Activated naive CD4-positive, alpha-beta T cell treated with anti-CD3 and anti-CD28 coated beads, Interleukin-2, amount 50 U/mL, for 24 hours (primary cell): ENCODE results near the gene LRIF1.
A peak's percentile ranks its signal among the peaks of the same experiment; 100 is the strongest.
"Not testable (repeated sequence)": the region's sequence is repeated elsewhere in the genome, so short reads cannot be mapped to it uniquely, and the experiment has no call there.

Experiments
- H3K27ac Mint-ChIP-seq: one replicate; pipeline ENCODE4 v1.8.0; 2021; ENCODE audit warnings: mild to moderate bottlenecking, mixed read lengths
- H3K27me3 Mint-ChIP-seq: one replicate; pipeline ENCODE4 v1.8.0; 2021; ENCODE audit warnings: mixed read lengths
- H3K36me3 Mint-ChIP-seq: one replicate; pipeline ENCODE4 v1.8.0; 2021; ENCODE audit warnings: mixed read lengths
- H3K4me1 Mint-ChIP-seq: one replicate; pipeline ENCODE4 v1.8.0; 2021; ENCODE audit warnings: mixed read lengths
- H3K4me3 Mint-ChIP-seq: one replicate; pipeline ENCODE4 v1.8.0; 2021; ENCODE audit warnings: mild to moderate bottlenecking, mixed read lengths
- H3K9me3 Mint-ChIP-seq: one replicate; pipeline ENCODE4 v1.8.0; 2021; ENCODE audit warnings: mixed read lengths

Gene LRIF1

GRCh38 chr1:110963691-110964454 lies at the start of gene LRIF1:
Gene LRIF1, minus strand, starts transcription at chr1:110963922. Its CDS starts 234 bp downstream, at chr1:110963688.
- Mint-ChIP-seq H3K27ac (peak within 1 kb of the TSS; percentile 87), H3K9me3 (peaks cover 36% of the 10 kb centered on the region), H3K27me3 (peaks cover 8% of the 10 kb centered on the region), H3K4me3 (peak within 1 kb of the TSS; percentile 88), H3K4me1 (peaks cover 45% of the 10 kb centered on the region), H3K36me3 (peaks cover 43% of the 10 kb centered on the region)

- H3K4me1 Mint-ChIP-seq = no peaks in the 10 kb centered on the region
- H3K27me3 Mint-ChIP-seq = peaks cover 43% of the 10 kb centered on the region
- H3K4me3 Mint-ChIP-seq = no peak overlapping the region
- H3K36me3 Mint-ChIP-seq = peaks cover 7% of the 10 kb centered on the region
- no peak overlapping the region for H3K27ac Mint-ChIP-seq
- peaks cover 8% of the 10 kb centered on the region for H3K9me3 Mint-ChIP-seq
Measured at GRCh38 chr1:111008031-111008430, 44.3 kb upstream of the LRIF1 start.

DNA sequence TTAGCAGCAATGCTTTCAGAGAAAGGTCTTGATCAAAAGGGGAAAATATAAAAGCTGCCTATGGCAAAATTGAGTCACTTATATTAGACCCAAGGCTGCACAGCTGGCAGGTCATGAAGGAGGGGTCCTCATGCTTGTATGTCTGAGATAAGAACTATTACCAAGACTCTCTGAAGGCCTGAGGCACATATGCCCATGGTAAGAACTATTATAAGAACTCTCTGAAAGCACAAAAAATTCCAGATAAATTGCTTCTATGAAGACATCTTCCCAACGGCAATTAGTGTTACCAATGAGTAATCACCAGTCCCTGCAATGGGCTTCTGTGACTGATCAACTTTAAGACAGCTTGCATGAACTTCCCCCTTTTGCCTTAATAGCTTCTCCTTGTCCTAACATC lies 42.8 kb upstream of the LRIF1 start:
- Mint-ChIP-seq H3K27me3 (peaks cover 48% of the 10 kb centered on the region), H3K36me3 (peaks cover 10% of the 10 kb centered on the region), H3K4me3 (no peak overlapping the region), H3K9me3 (peaks cover 6% of the 10 kb centered on the region), H3K4me1 (no peaks in the 10 kb centered on the region), H3K27ac (no peak overlapping the region)

DNA sequence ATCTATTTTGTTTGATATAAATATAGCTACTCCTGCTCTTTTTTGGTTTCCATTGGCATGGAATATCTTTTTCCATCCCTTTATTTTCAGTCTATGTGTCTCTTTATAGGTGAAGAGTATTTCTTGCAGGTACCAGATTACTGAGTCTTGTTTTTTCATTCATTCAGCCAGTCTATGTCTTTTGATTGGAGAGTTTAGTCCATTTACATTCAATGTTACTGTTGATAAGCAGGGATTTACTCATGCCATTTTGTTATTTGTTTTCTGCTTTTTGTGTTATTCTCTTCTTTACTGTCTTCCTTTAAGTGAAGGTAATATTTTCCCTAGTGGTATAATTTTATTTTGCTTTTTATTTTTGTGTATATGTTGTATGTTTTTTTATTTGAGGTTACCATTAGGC lies 35.9 kb upstream of the LRIF1 start:
- peaks cover 13% of the 10 kb centered on the region for H3K36me3 Mint-ChIP-seq
- peaks cover 45% of the 10 kb centered on the region for H3K27me3 Mint-ChIP-seq
- H3K4me1 Mint-ChIP-seq, H3K9me3 Mint-ChIP-seq, H3K4me3 Mint-ChIP-seq, H3K27ac Mint-ChIP-seq: not testable (repeated sequence)

GRCh38 chr1:110992329-110992728 lies 28.6 kb upstream of the LRIF1 start:
- H3K4me3 Mint-ChIP-seq, H3K36me3 Mint-ChIP-seq, H3K4me1 Mint-ChIP-seq, H3K9me3 Mint-ChIP-seq, H3K27me3 Mint-ChIP-seq, H3K27ac Mint-ChIP-seq: not testable (repeated sequence)

GRCh38 chr1:110991295-110991694 lies 27.6 kb upstream of the LRIF1 start:
- H3K4me1 Mint-ChIP-seq, H3K9me3 Mint-ChIP-seq, H3K4me3 Mint-ChIP-seq, H3K36me3 Mint-ChIP-seq, H3K27ac Mint-ChIP-seq, H3K27me3 Mint-ChIP-seq: not testable (repeated sequence)

DNA sequence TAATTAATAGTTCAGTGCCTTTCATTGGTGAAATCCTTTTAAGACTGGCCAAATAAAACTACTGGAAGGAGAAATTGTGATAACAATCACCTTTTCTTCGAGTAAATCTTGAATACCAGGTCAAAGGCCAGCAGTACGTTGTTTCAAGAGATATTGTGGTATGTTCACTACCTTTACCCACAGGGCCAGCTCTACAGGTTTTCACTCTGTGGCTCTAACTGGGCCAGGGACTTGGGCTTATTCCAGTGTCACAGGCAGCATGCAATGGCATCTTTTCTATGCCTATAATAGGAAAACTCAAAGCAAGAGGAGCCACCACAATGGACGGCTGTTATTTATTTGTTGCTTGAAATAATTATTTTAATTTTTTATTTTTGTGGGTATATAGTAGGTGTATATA lies 26.8 kb upstream of the LRIF1 start:
- Mint-ChIP-seq H3K27ac (no peak overlapping the region), H3K4me1 (peaks cover 4% of the 10 kb centered on the region), H3K27me3 (peaks cover 6% of the 10 kb centered on the region), H3K36me3 (peaks cover 3% of the 10 kb centered on the region), H3K9me3 (no peaks in the 10 kb centered on the region), H3K4me3 (no peak overlapping the region)

- Mint-ChIP-seq H3K9me3 (peaks cover 11% of the 10 kb centered on the region), H3K4me1 (peaks cover 10% of the 10 kb centered on the region), H3K36me3 (peaks cover 9% of the 10 kb centered on the region), H3K27me3 (peaks cover 5% of the 10 kb centered on the region), H3K27ac (no peak overlapping the region), H3K4me3 (no peak overlapping the region)
Measured at GRCh38 chr1:110986407-110986891, 22.7 kb upstream of the LRIF1 start.

- H3K36me3 Mint-ChIP-seq = peaks cover 10% of the 10 kb centered on the region
- H3K4me1 Mint-ChIP-seq = peaks cover 10% of the 10 kb centered on the region
- H3K27me3 Mint-ChIP-seq = peaks cover 22% of the 10 kb centered on the region
- no peak overlapping the region for H3K4me3 Mint-ChIP-seq
- peaks cover 18% of the 10 kb centered on the region for H3K9me3 Mint-ChIP-seq
- H3K27ac Mint-ChIP-seq = no peak overlapping the region
Measured at GRCh38 chr1:110982320-110982719, 18.6 kb upstream of the LRIF1 start.

GRCh38 chr1:110979154-110979553 lies 15.4 kb upstream of the LRIF1 start:
- peaks cover 15% of the 10 kb centered on the region for H3K36me3 Mint-ChIP-seq
- peaks cover 10% of the 10 kb centered on the region for H3K4me1 Mint-ChIP-seq
- peaks cover 30% of the 10 kb centered on the region for H3K27me3 Mint-ChIP-seq
- H3K4me3 Mint-ChIP-seq = no peak overlapping the region
- peaks cover 24% of the 10 kb centered on the region for H3K9me3 Mint-ChIP-seq
- H3K27ac Mint-ChIP-seq = no peak overlapping the region

- Mint-ChIP-seq H3K36me3 (peaks cover 12% of the 10 kb centered on the region), H3K9me3 (peaks cover 25% of the 10 kb centered on the region), H3K4me1 (no peaks in the 10 kb centered on the region), H3K27me3 (peaks cover 49% of the 10 kb centered on the region), H3K4me3 (no peak overlapping the region), H3K27ac (no peak overlapping the region)
Measured at GRCh38 chr1:110976089-110976488, 12.4 kb upstream of the LRIF1 start.

- peaks cover 44% of the 10 kb centered on the region for H3K27me3 Mint-ChIP-seq
- no peaks in the 10 kb centered on the region for H3K4me1 Mint-ChIP-seq
- peaks cover 24% of the 10 kb centered on the region for H3K9me3 Mint-ChIP-seq
- peaks cover 10% of the 10 kb centered on the region for H3K36me3 Mint-ChIP-seq
- H3K27ac Mint-ChIP-seq = no peak overlapping the region
- no peak overlapping the region for H3K4me3 Mint-ChIP-seq
Measured at GRCh38 chr1:110975265-110975664, 11.5 kb upstream of the LRIF1 start.

- Mint-ChIP-seq H3K4me3 (no peak overlapping the region), H3K9me3 (peaks cover 44% of the 10 kb centered on the region), H3K27me3 (peaks cover 30% of the 10 kb centered on the region), H3K4me1 (peaks cover 25% of the 10 kb centered on the region), H3K36me3 (peaks cover 28% of the 10 kb centered on the region), H3K27ac (no peak overlapping the region)
Measured at GRCh38 chr1:110967256-110967655, 3.5 kb upstream of the LRIF1 start.

DNA sequence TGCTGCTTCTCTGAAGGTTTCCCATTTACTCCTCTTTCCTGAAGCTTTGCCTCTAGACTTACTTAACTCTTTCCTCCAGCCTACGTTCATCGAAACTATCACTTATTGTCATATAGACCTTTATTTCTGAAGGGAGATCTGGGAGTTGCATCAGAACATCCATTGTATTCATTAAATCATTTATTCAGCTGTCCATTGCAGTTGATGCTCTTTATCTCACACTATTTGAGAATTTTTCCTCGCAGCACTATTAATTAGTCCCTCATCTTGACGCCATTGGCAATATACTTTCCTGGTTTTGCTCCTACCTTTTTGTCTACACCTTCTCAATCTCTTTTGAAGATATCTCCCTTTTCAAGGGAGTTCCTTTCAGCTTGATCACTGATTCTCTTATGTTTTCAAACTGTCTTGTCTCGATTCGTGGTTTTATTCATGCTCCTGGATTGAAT lies 757 bp upstream of the LRIF1 start:
- H3K27me3 Mint-ChIP-seq = peaks cover 12% of the 10 kb centered on the region
- peaks cover 42% of the 10 kb centered on the region for H3K9me3 Mint-ChIP-seq
- H3K4me3 Mint-ChIP-seq = peak overlapping the region; percentile 88
- H3K36me3 Mint-ChIP-seq = peaks cover 43% of the 10 kb centered on the region
- H3K4me1 Mint-ChIP-seq = peaks cover 45% of the 10 kb centered on the region
- H3K27ac Mint-ChIP-seq = peak overlapping the region; percentile 87

DNA sequence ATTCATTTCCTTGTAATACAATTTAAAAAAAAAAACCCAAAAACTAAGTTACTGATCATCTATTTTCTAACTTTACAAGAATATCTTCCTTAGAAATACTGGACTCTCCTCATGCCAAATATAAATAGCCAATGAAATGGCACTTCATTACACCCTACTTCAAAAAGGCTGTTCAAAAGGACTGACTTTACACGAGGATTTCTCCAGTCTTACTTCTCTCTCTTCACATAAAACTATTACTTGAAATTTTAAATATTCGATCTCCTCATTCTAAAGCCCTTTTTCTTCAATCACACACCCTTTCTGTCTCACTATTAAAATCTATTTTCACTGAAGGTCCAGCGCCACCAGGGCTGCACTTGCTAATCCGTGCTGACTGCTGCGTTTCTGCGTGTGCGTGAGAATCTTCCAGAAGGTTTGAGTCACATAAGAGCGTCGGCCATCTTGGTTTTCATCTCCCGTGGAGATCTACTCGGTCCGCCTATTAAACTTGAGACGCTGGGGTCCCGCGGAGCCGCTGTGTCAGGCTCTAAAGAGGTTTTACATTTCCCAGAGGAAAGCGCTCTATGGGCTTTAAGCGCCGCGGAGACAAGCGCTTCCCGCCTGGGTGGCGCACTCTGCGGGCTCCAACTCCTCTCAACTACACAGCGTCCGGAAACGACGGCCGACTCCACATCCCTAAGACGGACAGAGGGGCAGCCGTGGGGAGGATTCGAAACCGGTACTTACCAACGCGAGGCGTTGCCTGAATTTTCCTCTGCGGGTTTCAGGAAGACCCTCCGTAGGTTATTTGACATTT lies 631 bp downstream of the LRIF1 start:
- Mint-ChIP-seq H3K4me3 (peak overlapping the region; percentile 88), H3K4me1 (peaks cover 45% of the 10 kb centered on the region), H3K27ac (peak overlapping the region; percentile 87), H3K27me3 (peaks cover 2% of the 10 kb centered on the region), H3K36me3 (peaks cover 41% of the 10 kb centered on the region), H3K9me3 (peaks cover 36% of the 10 kb centered on the region)

- Mint-ChIP-seq H3K4me1 (peaks cover 45% of the 10 kb centered on the region), H3K4me3 (peak overlapping the region; percentile 11), H3K27ac (peak overlapping the region; percentile 12), H3K9me3 (peaks cover 30% of the 10 kb centered on the region), H3K36me3 (peaks cover 38% of the 10 kb centered on the region), H3K27me3 (no peaks in the 10 kb centered on the region)
Measured at GRCh38 chr1:110961902-110962301, 1.8 kb downstream of the LRIF1 start.
